ENCODE measurements around the gene TTC28. TPM values are rescaled to one million over a fixed set of nuclear protein-coding genes. Genes with fewer than 3 reads are reported as not detected.
"Not testable (repeated sequence)": the region's sequence is repeated elsewhere in the genome, so short reads cannot be mapped to it uniquely, and the experiment has no call there.

TTC28 gene
- total RNA-seq, 1 experiment from 2014 or later, result 0.24 TPM

GRCh38 chr22:28366856-28367255 lies 312.8 kb downstream of the TTC28 start:
- no peak for DNase-seq (ENCODE audit: low read depth)

DNA sequence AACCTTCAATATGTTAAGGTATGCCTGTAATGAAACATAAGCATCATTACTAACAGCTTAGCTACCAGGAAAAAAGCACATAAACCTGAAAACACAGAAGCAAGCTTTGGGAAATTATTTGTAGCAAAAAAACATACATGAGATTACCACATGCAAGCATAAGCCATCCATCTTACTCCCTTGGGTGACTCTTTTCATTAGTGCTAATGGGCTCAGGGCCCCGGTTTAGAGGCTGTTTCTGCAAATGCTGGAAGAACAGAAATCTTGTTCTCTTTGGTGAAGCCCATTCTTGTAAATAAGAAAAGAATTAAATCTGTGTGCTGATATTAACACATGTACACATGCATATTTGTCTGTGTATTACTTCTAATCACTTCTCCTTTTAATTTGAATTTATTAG lies 314.3 kb downstream of the TTC28 start:
- DNase-seq (ENCODE audit: low read depth), result no peak

- DNase-seq (ENCODE audit: low read depth), result not testable (repeated sequence)
Observed at GRCh38 chr22:28364105-28364504, 315.5 kb downstream of the TTC28 start.

DNA sequence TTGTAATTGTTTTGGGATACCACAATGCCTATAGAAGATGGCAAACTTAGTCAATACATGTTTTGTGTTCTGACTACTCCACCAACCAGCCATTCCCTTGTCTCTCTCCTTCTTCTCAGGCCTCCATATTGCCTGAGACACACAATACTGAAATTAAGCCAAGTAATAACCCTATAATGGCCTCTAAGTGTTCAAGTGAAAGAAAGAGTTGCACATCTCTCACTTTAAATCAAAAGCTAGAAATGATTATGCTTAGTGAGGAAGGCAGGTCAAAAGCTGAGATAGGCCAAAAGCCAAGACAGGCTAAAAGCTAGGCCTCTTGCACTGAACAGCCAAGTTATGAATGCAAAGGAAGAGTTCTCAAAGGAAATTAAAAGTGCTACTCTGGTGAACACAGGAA lies 318.7 kb downstream of the TTC28 start:
- no peak for DNase-seq (ENCODE audit: low read depth)

DNA sequence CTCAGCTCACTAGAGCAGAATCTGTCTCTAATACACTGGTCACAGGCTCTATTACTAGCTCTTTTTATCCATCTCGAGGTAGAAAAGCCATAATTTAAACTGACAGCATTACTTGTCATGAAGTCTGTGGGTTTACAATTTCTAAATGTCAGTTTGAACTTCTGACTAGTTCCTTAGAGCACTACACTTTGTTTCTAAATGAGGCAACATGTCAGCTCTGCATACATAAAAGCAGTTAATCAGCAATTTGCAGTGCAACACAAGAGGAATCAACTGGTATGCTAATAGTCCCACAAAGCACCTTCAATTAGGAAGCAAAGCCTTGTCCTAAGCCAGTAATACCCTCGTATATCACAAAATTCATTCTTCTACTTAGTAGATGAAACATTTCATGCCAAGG lies 321.3 kb downstream of the TTC28 start:
- no peak for DNase-seq (ENCODE audit: low read depth)

DNA sequence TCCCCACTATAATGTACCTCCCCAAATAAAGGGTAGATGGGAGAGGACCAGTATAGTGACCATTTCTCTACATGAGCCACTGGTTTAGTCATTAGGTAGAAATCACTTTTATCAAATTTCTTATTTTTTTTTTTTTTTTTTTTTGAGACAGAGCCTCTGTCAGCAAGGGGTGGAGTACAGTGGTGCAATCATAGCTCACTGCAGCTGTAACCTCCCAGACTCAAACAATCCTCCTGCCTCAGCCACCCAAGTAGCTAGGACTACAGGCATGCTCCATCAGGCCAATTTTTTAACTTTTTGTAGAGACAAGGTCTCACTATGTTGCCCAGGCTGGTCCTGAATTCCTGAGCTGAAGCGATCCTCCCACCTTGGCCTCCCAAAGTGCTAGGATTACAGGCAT lies 322.4 kb downstream of the TTC28 start:
- no peak for DNase-seq (ENCODE audit: low read depth)

- no peak for DNase-seq (ENCODE audit: low read depth)
Observed at GRCh38 chr22:28351476-28351875, 328.2 kb downstream of the TTC28 start.

GRCh38 chr22:28348613-28349609 lies 330.7 kb downstream of the TTC28 start:
- no peak for DNase-seq (ENCODE audit: low read depth)

DNA sequence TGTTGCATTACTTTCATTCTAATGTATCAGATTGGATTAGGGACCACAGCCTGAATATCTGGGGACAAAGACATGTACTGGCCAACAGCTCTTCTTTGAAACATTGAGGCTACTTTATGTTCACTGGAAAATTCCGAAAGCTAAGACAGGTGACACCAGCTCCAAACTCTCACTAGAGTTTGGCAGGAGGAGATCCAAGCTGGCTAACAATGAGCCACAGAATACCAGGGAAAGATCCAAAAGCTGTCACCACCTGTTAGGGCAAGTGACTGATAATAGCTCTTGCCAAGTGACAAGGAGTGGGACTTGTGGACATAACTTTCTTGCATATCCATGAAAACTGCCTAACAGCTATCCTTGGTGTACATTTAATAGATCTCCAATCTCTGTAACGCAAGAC lies 333.3 kb downstream of the TTC28 start:
- DNase-seq (ENCODE audit: low read depth), result no peak

- no peak for DNase-seq (ENCODE audit: low read depth)
Observed at GRCh38 chr22:28344918-28345703, 334.5 kb downstream of the TTC28 start.

DNA sequence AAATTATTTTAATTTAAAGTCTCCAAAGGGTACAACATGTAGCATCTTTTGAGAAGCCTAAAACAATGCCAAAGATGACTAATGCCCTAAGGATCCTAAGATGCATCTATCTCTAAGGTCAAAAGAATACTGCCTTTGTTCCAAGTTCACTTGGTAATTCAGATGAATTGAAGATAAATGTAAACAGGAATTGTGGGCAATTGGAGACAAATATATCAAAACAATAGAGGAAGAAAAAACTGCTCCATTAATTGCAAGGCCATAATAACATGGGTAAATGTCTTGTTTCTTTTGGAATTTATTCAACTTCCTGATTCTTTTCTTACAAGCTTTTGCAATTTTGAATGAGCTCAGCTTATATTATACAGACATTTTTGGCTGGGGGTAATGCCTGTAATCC lies 338.6 kb downstream of the TTC28 start:
- DNase-seq (ENCODE audit: low read depth), result no peak

- DNase-seq (ENCODE audit: low read depth), result no peak
Observed at GRCh38 chr22:28333088-28333487, 346.6 kb downstream of the TTC28 start.

DNA sequence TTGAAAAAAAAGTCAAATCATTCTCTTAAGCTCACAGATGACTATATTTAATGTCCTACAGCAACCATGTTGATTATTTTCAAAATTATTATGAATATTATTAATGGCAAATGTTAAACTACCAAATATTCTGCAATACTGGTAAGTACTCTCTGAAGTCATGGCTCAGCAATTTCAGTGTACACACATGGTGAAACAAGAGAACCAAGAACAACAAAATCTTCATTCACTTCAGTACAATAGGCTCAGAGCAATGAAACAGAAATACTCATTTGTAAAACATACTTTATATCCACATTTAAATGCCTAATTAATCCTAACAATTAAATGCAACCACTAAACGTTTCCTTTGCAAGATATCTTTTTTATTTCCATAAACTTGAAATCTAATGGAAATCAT lies 347.2 kb downstream of the TTC28 start:
- DNase-seq (ENCODE audit: low read depth), result no peak

GRCh38 chr22:28331695-28332094 lies 347.9 kb downstream of the TTC28 start:
- no peak for DNase-seq (ENCODE audit: low read depth)

DNA sequence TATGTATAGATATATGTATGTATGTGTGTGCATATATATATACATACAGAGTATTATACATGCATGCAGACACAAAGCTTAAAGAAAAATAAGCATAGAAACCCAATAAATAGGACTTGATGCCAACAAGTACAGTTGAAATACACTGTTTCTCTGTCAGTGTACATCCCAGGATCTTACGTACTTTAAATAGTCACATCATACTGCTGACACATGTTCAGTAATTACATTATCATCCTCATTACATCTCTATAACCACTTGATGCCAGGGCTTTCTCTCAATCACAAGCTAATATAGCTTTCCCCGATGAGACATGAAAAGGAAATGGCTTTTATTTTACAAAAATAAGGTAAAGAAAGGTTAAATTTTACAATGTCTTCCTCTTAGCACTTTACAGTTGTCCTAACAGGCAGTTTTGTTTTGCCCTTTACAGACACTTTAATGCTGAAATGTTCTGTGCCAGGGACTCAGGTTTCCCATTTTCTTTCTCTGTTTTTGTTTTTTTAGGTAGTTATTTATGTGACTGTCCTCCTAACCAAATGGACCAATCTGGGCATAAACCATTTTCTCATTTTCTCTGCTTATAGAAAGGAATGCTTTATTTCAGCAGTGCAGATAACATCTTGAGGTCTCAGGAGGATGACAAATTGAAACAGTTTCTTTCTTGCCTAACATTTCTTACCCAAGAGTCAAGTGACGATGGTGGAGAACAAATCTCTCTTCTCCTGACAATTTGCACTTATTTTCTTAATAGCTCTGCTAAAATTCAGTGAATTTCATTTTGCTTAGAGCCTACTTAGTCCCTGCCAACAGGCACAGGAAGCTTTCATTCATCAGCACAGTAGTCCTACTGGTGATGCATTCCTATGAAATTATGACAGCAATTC lies 350.2 kb downstream of the TTC28 start:
- DNase-seq (ENCODE audit: low read depth), result no peak

GRCh38 chr22:28328756-28329155 lies 350.9 kb downstream of the TTC28 start:
- DNase-seq (ENCODE audit: low read depth), result no peak

DNA sequence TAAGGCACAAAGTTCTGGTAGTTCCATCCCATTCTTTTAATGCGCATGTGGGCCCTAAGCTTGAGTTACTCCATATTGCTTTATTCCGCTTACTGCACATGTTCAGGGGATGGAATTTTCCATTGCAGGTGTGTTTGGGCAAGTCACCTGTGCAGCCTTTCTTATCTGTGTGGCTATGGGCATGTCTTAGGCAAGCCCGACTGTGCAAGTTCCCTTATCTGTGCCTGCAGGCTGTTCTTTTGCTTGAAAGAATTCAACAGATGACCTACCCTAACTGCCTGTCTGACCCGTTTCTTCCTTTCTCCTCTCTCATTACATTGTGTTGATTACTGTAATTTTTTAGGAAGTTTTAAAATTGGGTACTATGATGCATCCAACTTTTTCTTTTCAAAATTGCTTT lies 363.6 kb downstream of the TTC28 start:
- DNase-seq (ENCODE audit: low read depth), result no peak

DNA sequence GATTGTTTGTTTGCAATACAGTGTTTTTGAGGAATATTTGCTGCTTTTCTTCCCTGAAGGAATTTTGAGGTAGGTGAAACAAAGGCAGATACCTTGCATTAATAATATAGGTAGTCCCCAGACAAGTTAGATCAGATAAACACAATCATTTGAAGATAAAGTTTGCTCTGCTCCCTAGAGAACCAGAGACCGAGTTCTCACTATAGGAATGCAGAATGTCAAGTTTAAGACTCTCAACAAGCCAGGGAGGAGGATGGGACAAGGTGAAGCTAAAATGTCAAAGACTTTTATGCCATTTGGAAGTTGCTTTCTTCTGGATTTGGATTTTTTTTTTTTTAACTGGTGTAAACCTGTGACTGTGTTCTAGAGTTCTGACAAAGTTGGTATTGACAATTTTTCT lies 364.7 kb downstream of the TTC28 start:
- no peak for DNase-seq (ENCODE audit: low read depth)

DNA sequence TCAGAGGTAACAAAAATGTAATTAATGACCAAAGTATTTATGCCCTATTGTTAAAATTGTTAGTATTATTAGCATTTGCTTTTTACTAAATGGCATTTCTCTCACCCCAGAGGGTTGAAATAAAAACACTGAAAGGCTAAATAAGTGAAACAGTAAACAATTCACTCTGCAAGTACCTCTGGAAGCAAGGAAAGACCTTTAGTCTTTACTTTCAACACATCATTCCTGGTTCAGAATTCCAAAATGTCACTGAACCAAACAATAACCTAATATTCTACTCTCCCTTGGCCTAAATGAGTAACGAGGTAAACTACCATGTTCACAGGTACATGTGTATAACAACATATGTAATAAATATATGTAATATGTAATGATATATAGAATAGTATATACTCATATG lies 369.3 kb downstream of the TTC28 start:
- no peak for DNase-seq (ENCODE audit: low read depth)

DNA sequence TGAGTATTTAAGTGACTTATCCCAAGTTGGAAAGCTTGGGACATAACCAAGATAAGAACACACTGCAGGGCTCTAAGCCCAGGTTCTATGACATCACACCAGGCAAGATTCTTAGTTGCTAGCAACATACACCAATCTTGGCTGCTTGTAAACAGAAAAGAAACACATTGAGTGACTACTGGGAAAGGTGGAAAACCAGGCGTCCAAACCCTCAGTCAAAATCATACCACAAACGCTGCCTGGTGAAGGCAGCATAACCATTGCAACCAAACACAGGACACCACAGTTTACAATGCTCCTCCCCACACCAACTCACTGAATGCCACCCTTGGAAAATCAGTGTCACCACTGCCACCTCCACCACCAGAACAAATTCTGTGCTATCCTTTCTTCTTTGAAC lies 379.9 kb downstream of the TTC28 start:
- no peak for DNase-seq (ENCODE audit: low read depth)

DNA sequence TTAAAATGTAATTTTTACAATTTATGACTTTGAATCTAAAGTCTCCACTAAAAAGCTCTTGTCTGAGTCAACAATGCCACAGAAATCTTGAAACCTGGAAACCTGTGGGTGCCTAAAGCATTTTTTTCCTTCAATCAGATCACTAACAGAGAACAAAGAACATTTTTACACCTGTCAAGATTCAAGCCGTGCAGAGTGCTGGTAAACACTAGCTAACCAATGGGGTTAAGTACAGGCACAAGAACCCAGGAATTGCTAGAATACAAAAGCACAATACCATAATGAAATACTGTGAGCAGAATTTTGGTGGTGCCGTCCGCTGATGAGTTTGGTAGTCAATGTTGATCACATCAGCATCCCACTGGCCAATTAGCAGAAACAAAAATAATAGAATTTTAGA lies 380.3 kb downstream of the TTC28 start:
- DNase-seq (ENCODE audit: low read depth), result no peak

Measured in HT1080 (cell line).